GM19328 (cell line): ENCODE data around the gene KPNA3.
"Not testable (repeated sequence)": the region's sequence is repeated elsewhere in the genome, so short reads cannot be mapped to it uniquely, and the experiment has no call there.

ENCODE experiments used
- ATAC-seq: cut with Tn5 transposase; IDR thresholded peaks from one replicate; pipeline ENCODE4 v1.9.1; 2021; ENCODE audit warnings: mild to moderate bottlenecking, moderate library complexity; ENCODE audit not compliant: unreplicated experiment

The KPNA3 gene

DNA sequence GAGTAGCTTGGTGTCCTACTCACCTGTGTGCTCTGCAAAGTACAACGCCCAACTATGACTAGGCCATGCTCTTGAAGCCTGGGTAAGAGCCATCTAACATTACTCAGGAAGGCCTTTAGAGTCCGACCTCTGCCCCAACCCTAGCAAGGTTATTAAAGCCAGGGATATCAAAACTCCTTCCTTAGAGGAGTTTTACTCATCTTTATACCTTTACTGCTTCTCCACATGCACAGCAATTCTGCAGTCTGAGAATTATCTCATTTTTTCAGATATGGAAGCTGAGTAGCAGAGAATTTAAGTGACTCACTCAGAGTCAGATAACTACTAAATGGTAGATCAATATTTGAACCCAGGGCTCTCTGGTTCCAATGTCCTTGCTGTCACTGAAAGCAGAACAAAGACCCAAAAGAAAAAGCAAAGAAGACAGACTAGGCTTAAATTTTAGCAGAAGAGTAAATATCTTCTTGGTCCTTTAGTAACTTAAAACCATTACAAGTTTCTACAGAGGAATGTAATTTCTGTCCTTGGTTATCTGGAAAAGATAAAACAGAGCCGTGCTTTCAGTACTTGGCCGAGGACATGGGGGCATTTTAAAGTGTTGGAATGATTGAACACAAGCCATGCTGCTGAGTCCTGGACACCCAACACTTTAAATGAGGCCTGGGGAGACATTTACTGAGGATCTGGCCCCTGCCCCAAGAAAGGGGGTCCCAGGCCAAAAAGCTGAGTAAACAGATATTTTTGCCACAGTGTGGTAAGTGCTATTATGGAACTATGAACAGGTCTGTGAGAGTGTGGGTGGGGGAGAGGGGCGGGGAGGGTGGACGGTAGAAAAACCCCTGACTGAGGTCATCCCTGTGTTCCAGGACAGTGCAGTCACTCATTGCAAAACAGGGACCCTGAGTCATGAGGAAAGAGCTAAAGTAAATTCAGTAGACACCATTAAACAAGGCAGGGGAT, 18.4 kb upstream of the KPNA3 start:
- ATAC-seq, result no peak

DNA sequence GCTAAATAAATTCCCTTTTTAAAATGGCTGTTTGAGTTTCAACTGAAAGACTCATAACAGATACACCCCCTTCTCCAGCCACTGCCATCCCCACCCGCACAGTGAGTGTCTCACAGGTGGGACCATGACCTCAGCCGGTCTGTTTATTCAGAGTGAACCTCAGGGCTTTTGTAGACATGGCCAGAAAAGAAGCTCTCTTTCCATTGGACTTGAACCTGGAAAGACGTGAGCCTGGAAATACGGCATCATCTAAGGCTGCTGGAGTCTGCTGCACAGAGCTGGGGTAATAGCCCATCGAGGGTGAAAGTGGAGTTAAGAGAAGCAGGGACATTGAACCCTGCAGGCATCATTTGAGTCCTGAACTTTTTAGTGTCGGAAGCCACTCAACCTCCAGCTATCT, 15.2 kb upstream of the KPNA3 start:
- no peak for ATAC-seq

DNA sequence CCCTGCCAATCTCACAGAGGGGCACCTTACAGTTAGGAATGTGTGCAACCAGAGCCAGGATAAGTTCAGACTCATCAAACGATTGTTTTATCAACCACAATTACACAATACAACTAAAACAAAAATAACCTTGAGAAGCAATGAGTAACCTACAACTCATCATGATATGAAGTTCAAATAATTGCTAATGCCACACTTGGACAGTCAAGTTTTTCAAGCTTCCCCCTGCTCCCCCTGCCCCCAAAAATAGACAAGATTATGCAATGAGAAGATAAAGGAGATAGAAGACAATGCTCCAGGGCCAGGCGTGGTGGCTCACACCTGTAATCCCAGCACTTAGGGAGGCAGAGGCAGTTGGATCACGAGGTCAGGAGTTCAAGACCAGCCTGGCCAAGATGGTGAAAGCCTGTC, 13.6 kb upstream of the KPNA3 start:
- no peak for ATAC-seq

DNA sequence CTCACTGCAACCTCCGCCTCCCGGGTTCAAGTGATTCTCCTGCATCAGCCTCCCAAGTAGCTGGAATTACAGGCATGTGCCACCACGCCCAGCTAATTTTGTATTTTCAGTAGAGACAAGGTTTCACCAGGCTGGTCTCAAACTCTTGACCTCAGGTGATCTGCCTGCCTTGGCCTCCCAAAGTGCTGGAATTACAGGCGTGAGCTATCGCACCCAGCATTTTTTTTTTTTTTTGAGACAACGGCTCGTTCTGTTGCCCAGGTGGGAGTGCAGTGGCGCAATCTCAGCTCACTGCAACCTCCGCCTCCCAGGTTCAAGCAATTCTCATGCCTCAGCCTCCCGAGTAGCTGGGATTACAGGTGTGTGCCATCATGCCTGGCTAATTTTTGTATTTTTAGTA, 10.6 kb upstream of the KPNA3 start:
- not testable (repeated sequence) for ATAC-seq

DNA sequence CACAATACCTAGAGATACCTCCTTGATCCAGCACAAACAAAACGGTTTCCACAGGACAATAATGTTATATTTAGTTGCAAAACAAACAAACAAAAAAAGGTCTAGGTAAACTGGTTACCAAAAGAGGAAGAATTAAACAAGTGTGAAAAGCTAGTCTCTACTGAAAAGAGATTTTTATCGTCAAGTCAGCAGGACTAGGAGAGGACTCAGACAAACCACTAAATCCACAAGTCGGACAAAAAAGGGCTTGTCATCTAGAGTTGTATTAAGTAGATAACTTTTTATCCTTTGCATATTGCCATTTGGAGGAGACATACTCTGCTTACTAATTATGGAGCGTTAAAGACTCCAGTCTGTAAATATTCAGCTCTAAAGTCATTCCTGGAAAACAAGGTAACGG, 9.9 kb upstream of the KPNA3 start:
- ATAC-seq, result no peak

DNA sequence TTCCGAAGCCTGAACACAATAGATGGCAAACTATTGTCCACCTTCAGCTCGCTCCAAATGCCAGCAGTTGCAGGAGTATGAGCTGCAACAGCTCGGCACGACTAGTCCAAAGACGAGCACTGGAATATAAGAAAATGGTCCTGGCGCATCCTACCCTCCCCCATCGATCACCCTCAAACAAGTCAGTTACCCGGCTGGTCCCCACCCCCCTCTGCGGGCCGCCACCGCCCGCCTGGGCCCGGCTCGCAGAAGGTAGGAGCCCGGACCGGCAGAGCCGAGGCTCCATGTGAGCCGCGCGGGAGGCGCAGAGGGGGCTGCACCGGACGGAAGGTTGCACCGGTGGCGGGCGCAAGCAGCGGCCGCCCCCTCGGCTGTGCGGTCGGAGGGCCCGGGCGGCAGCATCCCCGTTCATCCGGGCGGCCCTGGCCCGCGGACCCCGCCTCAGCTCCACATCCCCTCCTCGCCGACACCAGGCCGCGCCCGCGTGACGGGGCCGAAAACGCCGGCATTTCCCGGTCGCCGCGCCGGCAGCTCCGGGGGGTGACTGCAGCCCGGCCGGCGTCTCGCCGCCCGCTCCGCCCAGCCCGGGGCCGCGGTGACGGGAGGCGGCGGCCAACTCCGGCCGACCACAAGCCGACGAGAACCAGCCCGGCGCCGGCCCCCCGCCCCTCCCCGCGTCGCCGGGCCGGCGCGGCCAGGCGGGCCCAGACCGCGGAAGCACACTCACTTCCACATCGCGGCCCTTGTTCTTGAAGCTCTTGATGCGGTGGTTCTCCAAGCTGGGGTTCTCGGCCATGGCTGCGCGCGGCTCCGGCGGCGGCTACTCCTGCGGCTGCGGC, 552 bp downstream of the KPNA3 start:
- peak; percentile 7 for ATAC-seq

DNA sequence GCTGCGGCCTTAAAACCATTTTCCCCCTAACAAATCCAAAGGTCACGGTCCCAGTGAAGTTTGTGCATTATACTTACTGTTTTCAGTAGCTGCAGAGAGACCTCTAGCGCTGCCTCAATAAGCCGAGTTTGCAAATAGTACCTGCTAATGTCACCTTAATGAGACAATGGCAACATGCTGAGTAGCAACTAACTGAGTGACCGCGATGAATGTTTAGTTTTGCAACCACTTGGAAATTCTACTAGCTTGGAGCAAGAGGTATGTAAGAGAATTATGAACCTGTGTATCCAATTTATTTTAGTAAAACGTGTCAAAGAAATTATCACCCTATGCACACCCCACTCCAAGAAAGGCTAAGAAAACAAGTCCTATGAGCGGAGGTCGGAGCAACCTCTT, 1.2 kb downstream of the KPNA3 start:
- no peak for ATAC-seq

DNA sequence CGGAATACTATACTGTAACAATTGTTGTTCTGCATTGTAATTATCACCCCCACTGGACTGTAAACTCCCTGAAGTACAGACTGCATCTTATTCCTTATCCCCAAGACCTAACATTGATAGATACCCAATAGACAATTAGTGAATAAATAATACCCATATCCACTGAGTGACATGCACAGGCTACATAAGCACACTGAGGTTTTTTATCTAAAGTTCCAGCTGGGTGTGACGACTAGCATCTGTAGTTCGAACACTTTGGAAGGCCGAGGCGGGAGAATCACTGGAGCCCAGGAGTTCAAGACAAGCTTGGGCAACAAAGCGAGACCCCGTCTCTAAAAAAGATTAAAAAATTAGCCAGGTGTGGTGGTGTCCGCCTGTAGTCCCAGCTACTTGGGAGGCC, 2.5 kb downstream of the KPNA3 start:
- ATAC-seq, result no peak

DNA sequence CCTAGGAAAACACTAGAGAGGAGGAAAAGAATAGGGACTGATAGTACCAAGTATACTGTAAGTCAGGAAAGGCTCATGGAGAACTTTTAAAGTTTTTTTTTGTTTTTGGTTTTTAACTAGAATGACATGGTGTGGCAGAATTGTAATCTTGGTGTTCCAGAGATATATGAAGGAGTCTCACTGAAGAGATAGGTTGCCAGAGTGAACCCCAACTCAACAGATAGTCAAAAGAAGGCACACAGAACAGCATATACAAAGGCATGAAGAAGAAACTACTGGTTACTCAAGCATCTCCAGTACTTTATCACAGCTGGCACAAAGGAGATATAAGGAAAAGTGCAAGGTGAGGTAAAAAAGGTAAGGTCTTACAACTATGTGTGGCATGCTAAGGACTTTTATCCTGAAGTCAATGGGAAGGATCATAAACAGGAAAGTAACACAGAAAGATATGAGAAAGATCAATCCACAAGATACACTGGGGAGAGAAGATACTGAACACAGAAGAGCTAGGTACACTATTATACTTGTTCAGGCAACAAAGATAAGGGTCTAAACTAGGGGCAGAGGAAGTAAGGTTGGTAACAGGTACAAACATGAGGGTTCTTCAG, 6.0 kb downstream of the KPNA3 start:
- no peak for ATAC-seq

DNA sequence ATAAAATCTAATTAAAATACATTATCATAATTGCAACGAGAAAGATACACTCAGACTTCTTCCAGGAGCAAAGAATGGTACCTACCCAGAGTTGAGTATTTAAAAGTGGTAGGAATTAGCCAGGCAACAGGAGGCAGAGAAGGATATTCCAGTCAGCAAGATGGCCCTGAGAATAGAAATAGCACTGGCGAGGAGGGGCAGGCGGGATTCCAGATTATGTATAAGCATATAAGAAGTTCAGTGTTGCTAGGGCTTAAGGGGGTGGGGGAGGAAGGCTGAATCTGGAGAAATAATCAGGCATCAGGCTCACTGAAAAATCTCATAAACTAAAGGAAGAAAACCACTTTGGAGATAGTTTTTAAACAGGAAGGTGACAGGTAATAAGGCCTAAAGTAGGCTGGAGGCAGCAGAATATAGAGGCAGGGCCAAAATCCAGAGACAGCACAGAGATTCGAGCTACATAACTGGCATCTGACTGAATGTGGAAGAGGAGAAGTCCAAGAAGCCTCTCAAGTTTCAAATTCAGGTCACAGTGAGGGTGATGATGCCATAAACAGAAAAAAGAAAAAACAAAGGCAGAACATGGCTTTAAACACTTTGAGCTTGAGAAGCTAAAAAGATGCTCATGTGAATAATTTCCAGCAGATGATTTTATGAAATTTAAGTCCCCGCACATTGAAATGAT, 7.5 kb downstream of the KPNA3 start:
- ATAC-seq, result no peak

DNA sequence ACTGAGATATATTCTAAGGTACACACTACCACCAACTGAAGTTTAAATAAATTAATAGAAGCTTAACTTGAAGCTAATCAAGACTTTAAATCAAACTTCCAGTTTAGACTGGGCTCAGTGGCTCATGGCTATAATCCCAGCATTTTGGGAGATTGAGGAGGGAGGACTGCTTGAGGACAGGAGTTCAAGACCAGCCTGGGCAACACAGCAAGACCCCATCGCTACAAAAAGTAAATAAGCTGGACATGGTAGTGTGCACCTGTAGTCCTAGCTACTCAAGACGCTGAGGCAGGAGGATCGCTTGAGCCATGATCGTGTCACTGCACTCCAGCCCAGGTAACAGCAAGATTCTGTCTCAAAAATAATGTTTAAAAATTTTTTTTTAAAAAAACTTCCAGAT, 8.6 kb downstream of the KPNA3 start:
- ATAC-seq, result no peak

DNA sequence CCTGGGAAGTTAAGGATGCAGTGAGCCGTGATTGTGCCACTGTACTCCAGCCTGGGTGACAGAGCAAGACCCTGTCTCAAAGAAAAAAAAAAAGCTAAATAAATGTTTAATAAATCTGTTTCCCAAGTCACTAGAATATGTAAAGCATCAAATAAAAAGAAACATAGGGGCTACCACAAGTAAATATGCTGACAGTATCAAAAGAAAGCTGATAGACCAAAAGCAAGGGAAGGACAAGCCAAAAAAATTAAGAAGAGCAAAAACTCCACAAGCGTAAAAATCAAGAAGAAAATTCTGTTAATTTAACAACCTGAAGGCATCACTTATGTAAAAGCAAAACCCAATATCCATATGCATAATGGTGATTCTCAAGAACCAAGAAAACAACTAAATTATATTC, 9.7 kb downstream of the KPNA3 start:
- ATAC-seq, result no peak

DNA sequence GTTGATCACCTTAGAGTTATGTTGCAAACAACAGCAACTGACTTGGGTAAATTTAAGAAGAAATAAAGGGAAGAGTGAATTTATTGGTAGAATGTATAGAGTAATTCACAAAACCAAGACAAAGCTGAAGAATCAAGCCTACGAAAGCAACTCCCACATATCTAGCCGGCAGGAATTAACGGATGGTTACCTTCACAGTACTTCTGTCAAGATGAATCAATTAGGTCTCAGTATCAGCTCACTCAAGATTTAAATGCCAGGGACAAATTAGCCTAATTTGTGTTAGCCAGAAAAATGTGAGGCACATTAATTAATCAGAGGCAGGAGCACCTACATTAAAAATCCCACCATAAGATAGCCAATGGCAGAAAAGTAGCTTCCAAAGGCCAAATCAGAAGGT, 10.7 kb downstream of the KPNA3 start:
- ATAC-seq, result no peak

DNA sequence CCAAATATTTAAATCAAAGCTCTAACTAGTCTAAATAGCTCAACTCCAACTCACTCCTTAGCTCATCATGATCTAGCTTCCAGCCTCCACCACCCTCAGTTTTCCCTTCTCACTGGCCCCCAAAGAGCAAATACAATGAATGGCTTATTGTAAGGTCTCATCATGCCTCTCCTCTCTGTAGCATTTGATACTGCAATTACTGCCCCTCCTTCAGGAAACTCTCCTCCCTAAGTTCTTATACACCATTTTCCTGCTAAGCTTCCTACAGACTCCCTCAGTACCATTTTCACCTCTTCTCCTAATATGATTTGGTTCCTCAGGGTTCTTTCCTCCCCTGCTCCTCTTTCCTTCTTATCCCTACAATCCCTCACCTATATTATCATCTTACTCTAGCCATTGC, 12.8 kb downstream of the KPNA3 start:
- ATAC-seq, result no peak

DNA sequence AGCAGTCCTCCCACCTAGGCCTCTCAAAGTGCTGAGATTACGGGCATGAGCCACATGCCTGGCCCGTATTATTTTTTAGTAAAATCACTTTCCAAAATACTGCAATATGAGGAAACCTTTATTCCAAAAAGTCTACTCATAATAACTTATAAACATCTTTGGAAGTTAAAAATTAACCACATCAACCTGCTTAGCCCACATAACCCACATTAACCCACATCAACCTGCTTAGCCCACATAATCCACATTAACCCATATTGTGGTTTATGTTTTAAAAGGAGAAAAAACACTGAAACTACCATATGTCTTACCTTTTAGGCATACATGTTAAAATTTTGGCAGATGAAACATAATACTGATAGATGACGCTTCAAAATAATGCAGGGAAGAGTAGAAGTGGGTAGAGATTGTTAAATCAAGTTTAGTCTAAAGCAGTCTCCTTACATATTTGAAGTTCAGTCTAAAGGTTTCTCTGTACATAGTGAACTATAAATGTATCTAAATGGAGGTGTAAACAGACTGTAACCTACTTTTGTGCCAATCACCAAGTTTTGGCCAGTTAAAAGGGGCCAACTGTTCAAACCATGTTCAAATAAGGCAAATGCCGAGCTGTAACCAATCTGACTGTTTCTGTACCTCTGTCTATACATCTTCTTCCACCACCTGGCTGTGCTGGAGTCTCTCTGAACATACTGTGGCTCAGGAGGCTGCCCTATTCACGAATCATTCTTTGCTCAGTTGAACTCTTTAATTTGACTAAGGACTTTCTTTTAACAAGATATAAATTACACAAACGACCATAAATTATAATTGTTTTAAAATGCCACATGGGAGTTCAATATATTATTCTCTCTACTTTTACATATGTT, 14.5 kb downstream of the KPNA3 start:
- no peak for ATAC-seq

DNA sequence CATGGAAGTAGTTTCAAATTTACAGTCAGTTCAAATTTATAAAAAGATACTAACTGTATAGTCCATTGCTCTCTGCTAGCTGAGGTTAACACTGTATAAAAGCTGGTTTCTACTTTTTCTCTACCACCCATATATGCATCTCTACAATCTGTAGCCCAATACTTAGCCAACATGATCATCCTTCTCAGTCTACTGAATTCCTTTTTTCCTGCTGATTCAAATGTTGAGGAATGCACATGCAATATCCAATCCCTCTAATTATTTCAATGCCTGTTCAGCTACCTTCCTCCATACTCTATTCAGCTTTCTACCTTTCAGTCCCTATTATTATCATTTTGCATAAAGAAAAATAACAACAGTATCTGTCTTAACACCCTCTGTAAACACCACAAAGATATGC, 15.6 kb downstream of the KPNA3 start:
- no peak for ATAC-seq

DNA sequence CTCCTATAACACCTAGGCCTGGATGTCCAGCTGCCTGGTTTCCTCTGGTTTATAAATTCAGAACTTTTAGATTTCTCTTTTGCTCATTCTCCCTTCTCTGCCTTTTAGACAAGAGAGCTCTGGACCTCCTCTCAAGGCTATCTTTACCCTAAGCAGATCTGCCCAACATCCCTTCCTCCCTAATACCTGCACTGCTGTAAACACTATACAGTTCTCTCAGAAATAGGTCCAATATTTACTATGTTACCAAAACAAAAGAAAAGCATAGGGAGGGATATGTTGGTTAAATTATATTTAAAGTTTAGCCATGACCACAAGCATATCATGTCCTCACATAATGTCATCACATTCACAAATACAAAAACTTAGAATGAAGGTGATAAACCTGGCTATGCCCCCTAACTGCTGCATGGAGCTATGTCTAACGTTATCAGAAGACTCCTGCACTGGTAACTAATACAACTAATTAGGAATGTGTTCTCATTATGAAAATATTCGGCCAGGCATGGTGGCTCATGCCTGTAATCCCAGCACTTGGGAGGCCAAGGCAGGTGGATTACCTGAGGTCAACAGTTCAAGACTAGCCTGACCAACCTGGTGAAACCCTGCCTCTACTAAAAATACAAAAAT, 18.0 kb downstream of the KPNA3 start:
- ATAC-seq, result no peak

DNA sequence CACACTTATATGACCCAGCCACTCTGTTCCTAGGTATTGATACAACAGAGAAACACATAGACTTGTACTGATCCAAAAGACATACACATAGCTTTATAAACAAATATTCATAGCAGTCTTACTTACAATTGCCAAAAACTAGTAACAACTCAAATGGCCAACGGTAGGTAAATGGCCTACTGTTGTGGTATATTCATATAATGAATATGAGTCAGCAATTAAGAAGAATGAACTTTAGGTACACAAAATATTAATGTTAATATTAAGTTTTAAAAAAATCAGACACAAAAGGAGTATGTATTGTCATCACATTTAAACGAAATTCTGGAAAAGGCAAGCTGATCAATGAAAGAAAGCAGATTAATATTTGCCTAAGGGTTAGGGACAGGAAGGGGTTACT, 19.7 kb downstream of the KPNA3 start:
- no peak for ATAC-seq

DNA sequence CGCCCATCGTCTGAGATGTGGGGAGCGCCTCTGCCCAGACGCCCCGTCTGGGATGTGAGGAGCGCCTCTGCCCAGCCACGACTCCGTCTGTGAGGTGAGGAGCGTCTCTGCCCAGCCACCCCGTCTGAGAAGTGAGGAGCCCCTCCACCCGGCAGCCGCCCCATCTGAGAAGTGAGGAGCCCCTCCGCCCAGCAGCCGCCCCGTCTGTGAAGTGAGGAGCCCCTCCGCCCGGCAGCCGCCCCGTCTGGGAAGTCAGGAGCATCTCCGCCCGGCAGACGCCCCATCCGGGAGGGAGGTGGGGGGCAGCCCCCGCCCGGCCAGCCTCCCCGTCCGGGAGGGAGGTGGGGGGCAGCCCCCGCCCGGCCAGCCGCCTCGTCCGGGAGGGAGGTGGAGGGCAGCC, 30.7 kb downstream of the KPNA3 start:
- not testable (repeated sequence) for ATAC-seq

DNA sequence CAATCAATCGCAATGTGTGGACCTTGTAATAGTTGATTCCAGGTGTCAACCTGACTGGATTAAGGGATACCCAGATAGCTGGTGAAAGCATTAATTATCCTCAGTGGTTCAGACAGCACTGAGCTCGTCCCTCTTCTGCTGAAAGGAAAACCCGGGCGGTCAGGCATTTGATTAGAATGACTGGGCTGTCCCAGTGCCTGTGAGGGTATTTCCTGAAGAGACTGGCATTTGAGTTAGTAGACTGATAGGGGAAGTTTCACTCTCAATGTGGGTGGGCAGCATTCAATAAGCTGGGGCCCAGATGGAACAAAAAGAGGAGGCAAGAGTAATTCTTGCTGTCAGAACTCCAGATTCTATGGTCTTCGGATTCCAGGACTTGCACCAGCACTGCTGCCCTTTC, 31.9 kb downstream of the KPNA3 start:
- no peak for ATAC-seq
